Chondrocyte (in vitro differentiated cells): ENCODE measurements around the gene CKM. TPM values are rescaled to one million over a fixed set of nuclear protein-coding genes. Genes with fewer than 3 reads are reported as not detected.

Source experiments
- DNase-seq: peaks from one replicate; pipeline ENCODE4 v3.0.0; 2021; ENCODE audit warnings: mixed read lengths, low spot score
- H3K27ac Mint-ChIP-seq: one replicate; pipeline ENCODE4 v1.8.0; 2021; ENCODE audit warnings: mild to moderate bottlenecking, moderate library complexity, mixed read lengths; ENCODE audit not compliant: unreplicated experiment
- H3K27me3 Mint-ChIP-seq: 2 replicates; pipeline ENCODE4 v1.8.0; 2021; ENCODE audit warnings: low read depth, mixed read lengths
- H3K36me3 Mint-ChIP-seq: 2 replicates; pipeline ENCODE4 v1.8.0; 2021; ENCODE audit warnings: low read depth, mixed read lengths
- H3K4me1 Mint-ChIP-seq: 2 replicates; pipeline ENCODE4 v1.8.0; 2021; ENCODE audit warnings: low read depth, mild to moderate bottlenecking, mixed read lengths
- H3K4me3 Mint-ChIP-seq: one replicate; pipeline ENCODE4 v1.8.0; 2021; ENCODE audit warnings: mild to moderate bottlenecking, moderate library complexity, mixed read lengths; ENCODE audit not compliant: unreplicated experiment
- H3K9me3 Mint-ChIP-seq: 2 replicates; pipeline ENCODE4 v1.8.0; 2021; ENCODE audit warnings: low read depth, mixed read lengths
- total RNA-seq: library from RNA; stranded (reverse); gene quantifications from 3 replicates; pipeline ENCODE4 v1.2.1, GENCODE V29; 2021
- TF ChIP-seq, protein P1 (sequence below): fragments of 200-600 bp; sonication (generic); IDR thresholded peaks from 2 replicates; pipeline ENCODE4 v1.5.0; 2021; ENCODE audit warnings: antibody characterized with exemption, mild to moderate bottlenecking, moderate library complexity

CKM gene
- total RNA-seq, 1 donor from 2014 or later = not detected

- DNase-seq = no peak
- H3K36me3 Mint-ChIP-seq = no peaks in the 10 kb centered on the region
- TF ChIP-seq, protein P1, sequence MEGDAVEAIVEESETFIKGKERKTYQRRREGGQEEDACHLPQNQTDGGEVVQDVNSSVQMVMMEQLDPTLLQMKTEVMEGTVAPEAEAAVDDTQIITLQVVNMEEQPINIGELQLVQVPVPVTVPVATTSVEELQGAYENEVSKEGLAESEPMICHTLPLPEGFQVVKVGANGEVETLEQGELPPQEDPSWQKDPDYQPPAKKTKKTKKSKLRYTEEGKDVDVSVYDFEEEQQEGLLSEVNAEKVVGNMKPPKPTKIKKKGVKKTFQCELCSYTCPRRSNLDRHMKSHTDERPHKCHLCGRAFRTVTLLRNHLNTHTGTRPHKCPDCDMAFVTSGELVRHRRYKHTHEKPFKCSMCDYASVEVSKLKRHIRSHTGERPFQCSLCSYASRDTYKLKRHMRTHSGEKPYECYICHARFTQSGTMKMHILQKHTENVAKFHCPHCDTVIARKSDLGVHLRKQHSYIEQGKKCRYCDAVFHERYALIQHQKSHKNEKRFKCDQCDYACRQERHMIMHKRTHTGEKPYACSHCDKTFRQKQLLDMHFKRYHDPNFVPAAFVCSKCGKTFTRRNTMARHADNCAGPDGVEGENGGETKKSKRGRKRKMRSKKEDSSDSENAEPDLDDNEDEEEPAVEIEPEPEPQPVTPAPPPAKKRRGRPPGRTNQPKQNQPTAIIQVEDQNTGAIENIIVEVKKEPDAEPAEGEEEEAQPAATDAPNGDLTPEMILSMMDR = no peak
- H3K27me3 Mint-ChIP-seq = no peaks in the 10 kb centered on the region
- no peak overlapping the region for H3K4me3 Mint-ChIP-seq
- peaks cover 6% of the 10 kb centered on the region for H3K4me1 Mint-ChIP-seq
- H3K27ac Mint-ChIP-seq = no peak overlapping the region
- H3K9me3 Mint-ChIP-seq = no peaks in the 10 kb centered on the region
These were observed 16.1 kb downstream of the CKM start for GRCh38 chr19:45306518-45307027.

DNA sequence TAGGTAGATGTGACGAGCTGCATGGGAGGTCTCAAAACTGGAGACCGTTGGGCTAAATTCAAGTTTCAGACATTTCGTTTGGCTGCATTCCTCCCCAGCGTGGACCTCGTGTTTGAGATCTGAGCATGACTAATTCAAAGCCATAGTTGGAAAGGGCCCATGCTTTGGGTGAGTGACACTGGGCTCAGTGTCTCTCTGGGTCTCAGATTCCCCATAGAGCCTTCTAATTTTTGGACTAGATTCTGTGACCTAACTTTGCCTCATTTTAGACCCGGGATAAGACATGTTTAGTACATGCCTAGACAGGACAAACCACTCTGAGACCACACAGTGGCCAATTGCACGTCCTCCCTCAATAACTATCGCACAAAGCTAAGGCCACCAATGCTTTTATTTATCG is 16.6 kb downstream of the CKM start:
- Mint-ChIP-seq H3K27ac (no peak overlapping the region), H3K27me3 (no peaks in the 10 kb centered on the region), H3K9me3 (no peaks in the 10 kb centered on the region), H3K4me1 (peaks cover 6% of the 10 kb centered on the region), H3K4me3 (no peak overlapping the region), H3K36me3 (no peaks in the 10 kb centered on the region)
- DNase-seq = no peak
- TF ChIP-seq, protein P1 = no peak

GRCh38 chr19:45305421-45305820 is 17.3 kb downstream of the CKM start:
- H3K4me3 Mint-ChIP-seq = no peak overlapping the region
- TF ChIP-seq, protein P1 = no peak

DNA sequence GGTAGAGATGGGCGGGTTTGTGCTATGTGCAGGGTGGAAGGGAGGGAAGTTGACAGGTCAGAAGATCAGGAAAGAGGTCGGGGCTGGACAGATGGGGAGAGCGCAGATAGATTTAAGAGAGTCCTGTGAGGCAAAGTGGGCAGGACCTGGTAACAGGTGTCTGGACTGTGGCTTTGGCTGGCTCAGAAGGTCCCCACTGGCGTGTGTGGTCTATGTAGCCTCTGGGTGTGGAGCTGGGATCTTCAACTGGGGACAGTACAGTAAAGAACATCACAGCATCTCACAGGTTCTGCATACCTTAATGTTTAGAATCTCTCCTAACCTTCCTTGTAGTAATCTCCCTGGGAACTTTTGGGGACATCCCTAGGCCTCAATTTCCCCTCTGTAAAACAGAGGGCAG is 17.7 kb downstream of the CKM start:
- Mint-ChIP-seq H3K36me3 (peaks cover 5% of the 10 kb centered on the region), H3K4me1 (peaks cover 6% of the 10 kb centered on the region), H3K4me3 (no peak overlapping the region), H3K27me3 (no peaks in the 10 kb centered on the region), H3K9me3 (no peaks in the 10 kb centered on the region), H3K27ac (no peak overlapping the region)
- DNase-seq = no peak
- TF ChIP-seq, protein P1 = no peak

More at GRCh38 chr19:45305421-45305820, 17.3 kb downstream of the CKM start:
- no peak for DNase-seq
- H3K4me1 Mint-ChIP-seq = peaks cover 6% of the 10 kb centered on the region
- H3K9me3 Mint-ChIP-seq = no peaks in the 10 kb centered on the region
- H3K27ac Mint-ChIP-seq = no peak overlapping the region
- no peaks in the 10 kb centered on the region for H3K27me3 Mint-ChIP-seq
- H3K36me3 Mint-ChIP-seq = peaks cover 2% of the 10 kb centered on the region

DNA sequence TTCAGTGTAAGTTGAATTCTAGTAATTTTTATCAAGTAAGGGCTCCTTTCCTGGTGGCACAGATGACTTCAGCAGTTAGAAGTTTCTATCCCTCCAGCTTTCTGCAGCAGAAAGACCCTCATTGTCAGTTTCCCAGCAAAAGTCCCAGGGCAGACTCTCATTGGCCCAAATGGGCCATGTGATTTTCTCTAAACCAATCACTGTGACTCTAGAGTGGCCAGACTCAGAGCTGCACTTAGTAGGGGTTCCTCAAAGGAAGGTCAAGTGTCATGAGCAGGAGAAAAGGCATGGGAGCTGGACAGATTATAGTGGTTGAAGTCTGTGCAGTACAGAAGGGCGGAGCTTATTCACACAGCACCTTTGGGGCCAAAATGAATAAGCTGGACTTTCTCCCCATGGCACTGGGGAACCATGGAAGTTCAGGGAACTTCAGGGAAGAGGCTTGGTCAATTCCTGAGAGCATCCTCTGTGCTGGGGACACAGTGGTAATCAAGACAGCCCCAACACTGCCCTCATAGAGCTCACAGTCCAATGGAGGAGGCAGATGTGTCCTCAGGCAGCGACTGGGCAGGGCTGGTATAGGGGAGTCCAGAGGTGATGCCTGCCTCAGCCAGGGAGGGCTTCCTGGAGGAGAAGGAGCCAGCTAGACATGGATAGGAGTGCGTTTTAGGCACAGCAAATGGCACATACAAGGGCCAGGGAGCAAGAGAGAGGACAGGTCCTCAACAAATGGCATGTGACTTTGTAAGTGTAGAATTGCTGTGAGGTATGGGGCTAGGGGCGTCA is 18.3 kb downstream of the CKM start:
- H3K27ac Mint-ChIP-seq = no peak overlapping the region
- H3K27me3 Mint-ChIP-seq = no peaks in the 10 kb centered on the region
- H3K36me3 Mint-ChIP-seq = peaks cover 7% of the 10 kb centered on the region
- no peak overlapping the region for H3K4me3 Mint-ChIP-seq
- TF ChIP-seq, protein P1 = no peak
- no peak for DNase-seq
- peaks cover 6% of the 10 kb centered on the region for H3K4me1 Mint-ChIP-seq
- no peaks in the 10 kb centered on the region for H3K9me3 Mint-ChIP-seq
